DND-41 (cell line): ENCODE data around the gene ARL16.

Source experiments
- ATAC-seq: fragments of 200-7000 bp; cut with Tn5 transposase; 3 replicates; pipeline ENCODE4 v1.9.1; 2021; ENCODE audit warnings: low read depth; ENCODE audit not compliant: insufficient read depth
- DNase-seq: peaks from one replicate; pipeline ENCODE4 v3.0.0-alpha.2; 2020
- H2AFZ ChIP-seq: 2 replicates; pipeline ENCODE4 v1.6.0; 2012; ENCODE audit warnings: low read depth, low read length
- H3K27ac ChIP-seq: 2 replicates; pipeline ENCODE4 v1.5.1; 2012; ENCODE audit warnings: low read length, inconsistent platforms
- H3K27me3 ChIP-seq: fragments of 200-600 bp; sonication (generic); 2 replicates; pipeline ENCODE4 v1.6.0; 2012; ENCODE audit warnings: low read length, mild to moderate bottlenecking, inconsistent platforms; ENCODE audit not compliant: insufficient read depth, poor library complexity
- H3K36me3 ChIP-seq: 2 replicates; pipeline ENCODE4 v1.5.1; 2012; ENCODE audit warnings: low read length, inconsistent platforms; ENCODE audit not compliant: insufficient read depth
- H3K4me1 ChIP-seq: 2 replicates; pipeline ENCODE4 v1.5.1; 2012; ENCODE audit warnings: mild to moderate bottlenecking, low read length; ENCODE audit not compliant: insufficient read depth
- H3K4me2 ChIP-seq: 2 replicates; pipeline ENCODE4 v1.6.0; 2012; ENCODE audit warnings: mild to moderate bottlenecking, moderate library complexity, low read length, inconsistent platforms; ENCODE audit not compliant: insufficient read depth
- H3K4me3 ChIP-seq, 2 experiments: fragments of 200-600 bp in 1 of 2; shearing (Covaris generic) in 1 of 2; 2 replicates each; pipeline ENCODE4 v1.5.1; 2012 to 2016; ENCODE audit warnings: inconsistent platforms in 2 of 2, low read length in 2 of 2, mild to moderate bottlenecking in 2 of 2, low read depth in 1 of 2, moderate library complexity in 1 of 2
- H3K79me2 ChIP-seq: 2 replicates; pipeline ENCODE4 v1.6.0; 2012; ENCODE audit warnings: low read length, inconsistent platforms; ENCODE audit not compliant: insufficient read depth
- H3K9ac ChIP-seq: 2 replicates; pipeline ENCODE4 v1.6.0; 2012; ENCODE audit warnings: low read depth, mild to moderate bottlenecking, inconsistent platforms, low read length, moderate library complexity
- H3K9me3 ChIP-seq: 2 replicates; pipeline ENCODE4 v1.5.1; 2012; ENCODE audit warnings: low read length, moderate library complexity, mild to moderate bottlenecking, inconsistent platforms; ENCODE audit not compliant: insufficient read depth, severe bottlenecking
- H4K20me1 ChIP-seq: 2 replicates; pipeline ENCODE4 v1.6.0; 2012; ENCODE audit warnings: low read length; ENCODE audit not compliant: insufficient read depth
- EZH2 ChIP-seq: IDR thresholded peaks from 3 replicates; pipeline ENCODE4 v1.6.1; 2012; ENCODE audit warnings: borderline replicate concordance, low read depth, mild to moderate bottlenecking, moderate library complexity, low read length, inconsistent platforms; ENCODE audit not compliant: severe bottlenecking
- TF ChIP-seq, protein P1 (sequence below): IDR thresholded peaks from 2 replicates; pipeline ENCODE4 v1.5.1; 2012; ENCODE audit warnings: borderline replicate concordance, low read length, moderate library complexity, mild to moderate bottlenecking; ENCODE audit not compliant: poor library complexity, severe bottlenecking; ENCODE audit errors: extremely low read depth

Gene ARL16, protein sequence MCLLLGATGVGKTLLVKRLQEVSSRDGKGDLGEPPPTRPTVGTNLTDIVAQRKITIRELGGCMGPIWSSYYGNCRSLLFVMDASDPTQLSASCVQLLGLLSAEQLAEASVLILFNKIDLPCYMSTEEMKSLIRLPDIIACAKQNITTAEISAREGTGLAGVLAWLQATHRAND

GRCh38 chr17:81683584-81684441, at the start of gene ARL16, which contains the start of gene HGS:
ARL16 (minus strand) TSS chr17:81683797; CDS start chr17:81683753, 44 bp downstream.
HGS (plus strand) TSS chr17:81684011; CDS start chr17:81684067, 56 bp downstream.
- TF ChIP-seq, protein P1, sequence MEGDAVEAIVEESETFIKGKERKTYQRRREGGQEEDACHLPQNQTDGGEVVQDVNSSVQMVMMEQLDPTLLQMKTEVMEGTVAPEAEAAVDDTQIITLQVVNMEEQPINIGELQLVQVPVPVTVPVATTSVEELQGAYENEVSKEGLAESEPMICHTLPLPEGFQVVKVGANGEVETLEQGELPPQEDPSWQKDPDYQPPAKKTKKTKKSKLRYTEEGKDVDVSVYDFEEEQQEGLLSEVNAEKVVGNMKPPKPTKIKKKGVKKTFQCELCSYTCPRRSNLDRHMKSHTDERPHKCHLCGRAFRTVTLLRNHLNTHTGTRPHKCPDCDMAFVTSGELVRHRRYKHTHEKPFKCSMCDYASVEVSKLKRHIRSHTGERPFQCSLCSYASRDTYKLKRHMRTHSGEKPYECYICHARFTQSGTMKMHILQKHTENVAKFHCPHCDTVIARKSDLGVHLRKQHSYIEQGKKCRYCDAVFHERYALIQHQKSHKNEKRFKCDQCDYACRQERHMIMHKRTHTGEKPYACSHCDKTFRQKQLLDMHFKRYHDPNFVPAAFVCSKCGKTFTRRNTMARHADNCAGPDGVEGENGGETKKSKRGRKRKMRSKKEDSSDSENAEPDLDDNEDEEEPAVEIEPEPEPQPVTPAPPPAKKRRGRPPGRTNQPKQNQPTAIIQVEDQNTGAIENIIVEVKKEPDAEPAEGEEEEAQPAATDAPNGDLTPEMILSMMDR = peak; percentile 10
- TF ChIP-seq EZH2 = no peak
- ATAC-seq (peak; percentile 96), DNase-seq (peak; percentile 99)
- Histone ChIP-seq H3K9me3 (no peaks in the 10 kb centered on the region), H3K9ac (peak within 1 kb of the TSS; percentile 97), H3K4me3 (peak within 1 kb of the TSS; percentile 83 to 95), H3K27me3 (no peaks in the 10 kb centered on the region), H2AFZ (peak within 1 kb of the TSS; percentile 90), H3K4me2 (peak within 1 kb of the TSS; percentile 88), H3K79me2 (peaks cover 81% of the 10 kb centered on the region), H4K20me1 (peaks cover 51% of the 10 kb centered on the region), H3K4me1 (peaks cover 46% of the 10 kb centered on the region), H3K36me3 (peaks cover 60% of the 10 kb centered on the region), H3K27ac (peak within 1 kb of the TSS; percentile 86)

GRCh38 chr17:81727324-81728031, 43.9 kb upstream of the ARL16 start:
- Histone ChIP-seq H4K20me1 (no peaks in the 10 kb centered on the region), H3K4me1 (no peaks in the 10 kb centered on the region), H3K4me3 (no peak overlapping the region), H3K9me3 (no peaks in the 10 kb centered on the region), H3K4me2 (no peak overlapping the region), H3K27ac (no peak overlapping the region), H2AFZ (no peak overlapping the region), H3K27me3 (peaks cover 2% of the 10 kb centered on the region), H3K9ac (no peak overlapping the region), H3K79me2 (no peaks in the 10 kb centered on the region), H3K36me3 (no peaks in the 10 kb centered on the region)
- TF ChIP-seq, protein P1 = no peak
- TF ChIP-seq EZH2 = no peak
- ATAC-seq (no peak), DNase-seq (no peak)

DNA sequence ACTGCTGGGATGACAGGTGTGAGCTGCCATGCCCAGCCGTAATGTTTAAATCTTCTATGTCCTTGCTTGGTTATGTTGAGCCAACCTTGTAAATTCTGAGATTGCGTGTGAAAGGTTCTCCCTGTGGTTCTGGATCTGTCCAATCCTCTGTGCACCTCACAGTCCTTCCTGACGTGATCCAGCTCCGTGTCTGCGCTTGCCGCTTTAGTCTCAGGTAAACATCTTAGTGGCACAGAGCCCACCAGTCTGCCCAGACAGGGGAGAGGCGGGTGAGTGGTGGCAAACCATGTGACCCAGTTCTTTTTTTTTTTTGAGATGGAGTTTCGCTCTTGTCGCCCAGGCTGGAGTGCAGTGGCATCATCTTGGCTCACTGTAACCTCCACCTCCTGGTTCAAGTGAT, 42.4 kb upstream of the ARL16 start:
- no peaks in the 10 kb centered on the region for H3K36me3 ChIP-seq
- H3K4me1 ChIP-seq = no peaks in the 10 kb centered on the region
- no peaks in the 10 kb centered on the region for H3K9me3 ChIP-seq
- no peaks in the 10 kb centered on the region for H4K20me1 ChIP-seq
- ATAC-seq (no peak), DNase-seq (no peak)
- no peak for TF ChIP-seq EZH2
- TF ChIP-seq, protein P1 = no peak
- H2AFZ ChIP-seq = no peak overlapping the region
- no peak overlapping the region for H3K9ac ChIP-seq
- H3K27me3 ChIP-seq = no peaks in the 10 kb centered on the region
- H3K79me2 ChIP-seq = no peaks in the 10 kb centered on the region
- no peak overlapping the region for H3K4me2 ChIP-seq
- H3K4me3 ChIP-seq = no peak overlapping the region
- H3K27ac ChIP-seq = no peak overlapping the region
